Measurements from ENCODE around the gene LRRC74A.

The LRRC74A gene

GRCh38 chr14:76826122-76826521 is at the start of gene LRRC74A:
Gene LRRC74A (plus strand): TSS chr14:76826408. CDS start chr14:76826698, 290 bp downstream.
- no peak for DNase-seq (ENCODE audit: extremely low spot score, insufficient read length, low read depth)
- FAIRE-seq, result no peak

- DNase-seq (ENCODE audit: extremely low spot score, insufficient read length, low read depth) (no peak), FAIRE-seq (no peak)
Observed at GRCh38 chr14:76776428-76777251, 49.6 kb upstream of the LRRC74A start.

- DNase-seq (ENCODE audit: extremely low spot score, insufficient read length, low read depth), result no peak
- FAIRE-seq, result no peak
Observed at GRCh38 chr14:76777721-76778120, 48.5 kb upstream of the LRRC74A start.

GRCh38 chr14:76778546-76779215 is 47.5 kb upstream of the LRRC74A start:
- DNase-seq (ENCODE audit: extremely low spot score, insufficient read length, low read depth) (no peak), FAIRE-seq (no peak)

GRCh38 chr14:76779221-76780057 is 46.8 kb upstream of the LRRC74A start:
- DNase-seq (ENCODE audit: extremely low spot score, insufficient read length, low read depth), result no peak
- no peak for FAIRE-seq

GRCh38 chr14:76780058-76780345 is 46.2 kb upstream of the LRRC74A start:
- DNase-seq (ENCODE audit: extremely low spot score, insufficient read length, low read depth) (no peak), FAIRE-seq (no peak)

GRCh38 chr14:76780360-76780759 is 45.8 kb upstream of the LRRC74A start:
- no peak for FAIRE-seq

GRCh38 chr14:76780875-76781647 is 45.1 kb upstream of the LRRC74A start:
- no peak for DNase-seq (ENCODE audit: extremely low spot score, insufficient read length, low read depth)
- no peak for FAIRE-seq

More at GRCh38 chr14:76780360-76780759, 45.8 kb upstream of the LRRC74A start:
- no peak for DNase-seq (ENCODE audit: extremely low spot score, insufficient read length, low read depth)

GRCh38 chr14:76781648-76782051 is 44.6 kb upstream of the LRRC74A start:
- DNase-seq (ENCODE audit: extremely low spot score, insufficient read length, low read depth) (no peak), FAIRE-seq (no peak)

GRCh38 chr14:76782115-76782884 is 43.9 kb upstream of the LRRC74A start:
- DNase-seq (ENCODE audit: extremely low spot score, insufficient read length, low read depth), result no peak
- no peak for FAIRE-seq

GRCh38 chr14:76782885-76783566 is 43.2 kb upstream of the LRRC74A start:
- DNase-seq (ENCODE audit: extremely low spot score, insufficient read length, low read depth) (no peak), FAIRE-seq (peak; percentile 71)

GRCh38 chr14:76784266-76784874 is 41.8 kb upstream of the LRRC74A start:
- FAIRE-seq, result no peak
- no peak for DNase-seq (ENCODE audit: extremely low spot score, insufficient read length, low read depth)

- FAIRE-seq, result peak; percentile 84
- peak; percentile 70 for DNase-seq (ENCODE audit: extremely low spot score, insufficient read length, low read depth)
Observed at GRCh38 chr14:76784881-76785280, 41.3 kb upstream of the LRRC74A start.

GRCh38 chr14:76786601-76787000 is 39.6 kb upstream of the LRRC74A start:
- FAIRE-seq, result no peak

GRCh38 chr14:76792422-76792821 is 33.8 kb upstream of the LRRC74A start:
- FAIRE-seq (no peak), DNase-seq (ENCODE audit: extremely low spot score, insufficient read length, low read depth) (no peak)

More at GRCh38 chr14:76786601-76787000, 39.6 kb upstream of the LRRC74A start:
- DNase-seq (ENCODE audit: extremely low spot score, insufficient read length, low read depth), result no peak

- DNase-seq (ENCODE audit: extremely low spot score, insufficient read length, low read depth), result no peak
- FAIRE-seq, result no peak
Observed at GRCh38 chr14:76793324-76793723, 32.9 kb upstream of the LRRC74A start.

GRCh38 chr14:76793956-76794355 is 32.3 kb upstream of the LRRC74A start:
- no peak for FAIRE-seq
- DNase-seq (ENCODE audit: extremely low spot score, insufficient read length, low read depth), result no peak

- DNase-seq (ENCODE audit: extremely low spot score, insufficient read length, low read depth) (no peak), FAIRE-seq (no peak)
Observed at GRCh38 chr14:76806446-76806845, 19.8 kb upstream of the LRRC74A start.
